OCI-LY1 (cell line): ENCODE measurements around the gene KIN.

Experiments
- H2AFZ ChIP-seq: fragments of 200-600 bp; sonication (generic), shearing (Covaris generic); 2 replicates; pipeline ENCODE4 v1.6.0; 2014; ENCODE audit warnings: antibody characterized with exemption, mild to moderate bottlenecking, low read length
- H3F3A ChIP-seq: fragments of 200-600 bp; sonication (generic), shearing (Covaris generic); 2 replicates; pipeline ENCODE4 v1.6.0; 2014; ENCODE audit warnings: mild to moderate bottlenecking, antibody characterized with exemption, low read length, moderate library complexity; ENCODE audit not compliant: insufficient read depth
- H3K27ac ChIP-seq: fragments of 200-600 bp; sonication (generic); 2 replicates; pipeline ENCODE4 v1.5.1; 2014; ENCODE audit warnings: low read length, mixed run types, mild to moderate bottlenecking, low read depth; ENCODE audit not compliant: poor library complexity, severe bottlenecking
- H3K27me3 ChIP-seq: fragments of 200-600 bp; sonication (generic); 2 replicates; pipeline ENCODE4 v1.6.0; 2014; ENCODE audit warnings: antibody characterized with exemption, mild to moderate bottlenecking, low read length, moderate library complexity; ENCODE audit not compliant: insufficient read depth
- H3K36me3 ChIP-seq: fragments of 200-600 bp; sonication (generic); 2 replicates; pipeline ENCODE4 v1.6.1; 2014; ENCODE audit warnings: mild to moderate bottlenecking, antibody characterized with exemption, low read length, moderate library complexity, mixed read lengths; ENCODE audit not compliant: insufficient read depth
- H3K4me1 ChIP-seq: fragments of 200-600 bp; sonication (generic); 2 replicates; pipeline ENCODE4 v1.5.1; 2014; ENCODE audit warnings: mild to moderate bottlenecking, low read length, moderate library complexity; ENCODE audit not compliant: insufficient read depth, severe bottlenecking
- H3K4me2 ChIP-seq: fragments of 200-600 bp; sonication (generic), shearing (Covaris generic); 2 replicates; pipeline ENCODE4 v1.6.1; 2014; ENCODE audit warnings: low read length
- H3K4me3 ChIP-seq: fragments of 200-600 bp; sonication (generic); 2 replicates; pipeline ENCODE4 v1.5.1; 2014; ENCODE audit warnings: low read length, low read depth, mild to moderate bottlenecking, mixed read lengths; ENCODE audit not compliant: poor library complexity, severe bottlenecking
- H3K79me2 ChIP-seq: fragments of 200-600 bp; shearing (Covaris generic); 2 replicates; pipeline ENCODE4 v1.6.1; 2016; ENCODE audit warnings: mixed run types, low read length, mixed read lengths; ENCODE audit not compliant: insufficient read depth
- H3K9ac ChIP-seq: fragments of 200-600 bp; sonication (generic), shearing (Covaris generic); 2 replicates; pipeline ENCODE4 v1.6.1; 2014; ENCODE audit warnings: mild to moderate bottlenecking, low read length, mixed read lengths
- H3K9me2 ChIP-seq: fragments of 200-600 bp; sonication (generic), shearing (Covaris generic); 2 replicates; pipeline ENCODE4 v1.6.1; 2014; ENCODE audit warnings: low read depth, mild to moderate bottlenecking, low read length, mixed read lengths
- H3K9me3 ChIP-seq: fragments of 200-600 bp; shearing (Covaris generic); 2 replicates; pipeline ENCODE4 v1.6.1; 2014; ENCODE audit warnings: low read length, mixed read lengths
- H4K20me1 ChIP-seq: fragments of 200-600 bp; sonication (generic), shearing (Covaris generic); 2 replicates; pipeline ENCODE4 v1.6.0; 2016; ENCODE audit warnings: mild to moderate bottlenecking, low read length; ENCODE audit not compliant: insufficient read depth
- EZH2 ChIP-seq: fragments of 200-600 bp; sonication (generic), shearing (Covaris generic); IDR thresholded peaks from 2 replicates; pipeline ENCODE4 v1.8.0; 2017; ENCODE audit warnings: borderline replicate concordance, mixed run types, mild to moderate bottlenecking, antibody characterized with exemption, low read length, moderate library complexity, mixed read lengths
- TF ChIP-seq, protein P1 (sequence below): fragments of 200-600 bp; sonication (generic), shearing (Covaris generic); IDR thresholded peaks from 2 replicates; pipeline ENCODE4 v1.5.1; 2017; ENCODE audit warnings: mild to moderate bottlenecking, antibody characterized with exemption, low read length, moderate library complexity, mixed read lengths

Gene KIN

GRCh38 chr10:7710446-7710845 is 77.3 kb downstream of the KIN start:
- Histone ChIP-seq H3K27ac (no peak overlapping the region), H3K36me3 (no peaks in the 10 kb centered on the region), H3K27me3 (no peaks in the 10 kb centered on the region), H3K9ac (no peak overlapping the region), H3K4me1 (no peaks in the 10 kb centered on the region), H3K4me3 (no peak overlapping the region), H3K4me2 (no peak overlapping the region), H3K9me3 (no peaks in the 10 kb centered on the region), H3K79me2 (no peaks in the 10 kb centered on the region), H2AFZ (no peak overlapping the region), H4K20me1 (no peaks in the 10 kb centered on the region), H3F3A (no peaks in the 10 kb centered on the region), H3K9me2 (no peaks in the 10 kb centered on the region)
- TF ChIP-seq EZH2 = no peak
- TF ChIP-seq, protein P1, sequence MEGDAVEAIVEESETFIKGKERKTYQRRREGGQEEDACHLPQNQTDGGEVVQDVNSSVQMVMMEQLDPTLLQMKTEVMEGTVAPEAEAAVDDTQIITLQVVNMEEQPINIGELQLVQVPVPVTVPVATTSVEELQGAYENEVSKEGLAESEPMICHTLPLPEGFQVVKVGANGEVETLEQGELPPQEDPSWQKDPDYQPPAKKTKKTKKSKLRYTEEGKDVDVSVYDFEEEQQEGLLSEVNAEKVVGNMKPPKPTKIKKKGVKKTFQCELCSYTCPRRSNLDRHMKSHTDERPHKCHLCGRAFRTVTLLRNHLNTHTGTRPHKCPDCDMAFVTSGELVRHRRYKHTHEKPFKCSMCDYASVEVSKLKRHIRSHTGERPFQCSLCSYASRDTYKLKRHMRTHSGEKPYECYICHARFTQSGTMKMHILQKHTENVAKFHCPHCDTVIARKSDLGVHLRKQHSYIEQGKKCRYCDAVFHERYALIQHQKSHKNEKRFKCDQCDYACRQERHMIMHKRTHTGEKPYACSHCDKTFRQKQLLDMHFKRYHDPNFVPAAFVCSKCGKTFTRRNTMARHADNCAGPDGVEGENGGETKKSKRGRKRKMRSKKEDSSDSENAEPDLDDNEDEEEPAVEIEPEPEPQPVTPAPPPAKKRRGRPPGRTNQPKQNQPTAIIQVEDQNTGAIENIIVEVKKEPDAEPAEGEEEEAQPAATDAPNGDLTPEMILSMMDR = no peak

- Histone ChIP-seq H3K27ac (no peak overlapping the region), H3K9me2 (no peaks in the 10 kb centered on the region), H3K4me1 (no peaks in the 10 kb centered on the region), H3F3A (no peaks in the 10 kb centered on the region), H4K20me1 (no peaks in the 10 kb centered on the region), H2AFZ (no peak overlapping the region), H3K9ac (no peak overlapping the region), H3K27me3 (no peaks in the 10 kb centered on the region), H3K36me3 (no peaks in the 10 kb centered on the region), H3K9me3 (no peaks in the 10 kb centered on the region), H3K79me2 (no peaks in the 10 kb centered on the region), H3K4me3 (no peak overlapping the region), H3K4me2 (no peak overlapping the region)
- TF ChIP-seq, protein P1 = no peak
- TF ChIP-seq EZH2 = no peak
These were observed 79.0 kb downstream of the KIN start for GRCh38 chr10:7708832-7709231.

GRCh38 chr10:7707858-7708622 is 79.8 kb downstream of the KIN start:
- H4K20me1 ChIP-seq = no peaks in the 10 kb centered on the region
- H3K9me2 ChIP-seq = no peaks in the 10 kb centered on the region
- H3K9me3 ChIP-seq = no peaks in the 10 kb centered on the region
- H3F3A ChIP-seq = no peaks in the 10 kb centered on the region
- H3K4me2 ChIP-seq = no peak overlapping the region
- H2AFZ ChIP-seq = no peak overlapping the region
- no peaks in the 10 kb centered on the region for H3K36me3 ChIP-seq
- H3K27ac ChIP-seq = no peak overlapping the region
- H3K4me3 ChIP-seq = no peak overlapping the region
- no peaks in the 10 kb centered on the region for H3K4me1 ChIP-seq
- no peak overlapping the region for H3K9ac ChIP-seq
- H3K79me2 ChIP-seq = no peaks in the 10 kb centered on the region
- no peaks in the 10 kb centered on the region for H3K27me3 ChIP-seq
- no peak for TF ChIP-seq EZH2
- TF ChIP-seq, protein P1 = no peak
